Measurements from ENCODE around the gene RHOU. TPM values are rescaled to one million over a fixed set of nuclear protein-coding genes. Genes with fewer than 3 reads are reported as not detected.

The RHOU gene
- total and polyA plus RNA-seq, 7 donors = 5.7 to 90.9 (median 18.9) TPM

DNA sequence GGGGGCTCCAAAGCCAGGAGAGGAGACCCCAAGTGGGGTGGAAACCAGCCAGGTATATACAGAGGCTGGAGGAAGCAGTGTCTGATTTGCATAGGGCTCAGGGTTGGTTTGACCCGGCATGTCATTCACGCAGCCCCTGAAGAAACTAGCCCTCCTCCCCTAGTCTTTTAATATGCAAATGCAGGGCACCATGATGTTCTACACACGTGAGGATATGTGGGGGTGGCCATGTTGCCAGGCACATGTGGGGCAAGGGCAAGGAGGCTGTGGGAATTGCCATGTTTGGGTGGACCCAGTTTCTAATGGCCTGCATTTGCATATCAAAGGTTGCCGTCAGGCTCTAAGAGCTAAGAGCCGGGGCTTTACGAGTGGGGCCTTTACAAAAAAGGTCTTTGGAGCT is 12.0 kb upstream of the RHOU start:
- no peak for DNase-seq
- Histone ChIP-seq H3K4me1 (no peaks in the 10 kb centered on the region), H3K27me3 (ENCODE audit: insufficient read depth in 3 of 3, low read length in 2 of 3) (peaks cover 0 to 3% (median 0%) of the 10 kb centered on the region in 3 donors), H3K9me3 (no peaks in the 10 kb centered on the region), H3K4me3 (no peak overlapping the region), H3K27ac (no peak overlapping the region), H3K36me3 (ENCODE audit: insufficient read depth in 1 of 2, low read depth in 1 of 2) (no peaks in the 10 kb centered on the region)
- TF ChIP-seq, protein P1, sequence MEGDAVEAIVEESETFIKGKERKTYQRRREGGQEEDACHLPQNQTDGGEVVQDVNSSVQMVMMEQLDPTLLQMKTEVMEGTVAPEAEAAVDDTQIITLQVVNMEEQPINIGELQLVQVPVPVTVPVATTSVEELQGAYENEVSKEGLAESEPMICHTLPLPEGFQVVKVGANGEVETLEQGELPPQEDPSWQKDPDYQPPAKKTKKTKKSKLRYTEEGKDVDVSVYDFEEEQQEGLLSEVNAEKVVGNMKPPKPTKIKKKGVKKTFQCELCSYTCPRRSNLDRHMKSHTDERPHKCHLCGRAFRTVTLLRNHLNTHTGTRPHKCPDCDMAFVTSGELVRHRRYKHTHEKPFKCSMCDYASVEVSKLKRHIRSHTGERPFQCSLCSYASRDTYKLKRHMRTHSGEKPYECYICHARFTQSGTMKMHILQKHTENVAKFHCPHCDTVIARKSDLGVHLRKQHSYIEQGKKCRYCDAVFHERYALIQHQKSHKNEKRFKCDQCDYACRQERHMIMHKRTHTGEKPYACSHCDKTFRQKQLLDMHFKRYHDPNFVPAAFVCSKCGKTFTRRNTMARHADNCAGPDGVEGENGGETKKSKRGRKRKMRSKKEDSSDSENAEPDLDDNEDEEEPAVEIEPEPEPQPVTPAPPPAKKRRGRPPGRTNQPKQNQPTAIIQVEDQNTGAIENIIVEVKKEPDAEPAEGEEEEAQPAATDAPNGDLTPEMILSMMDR (IDR thresholded peaks at IDR 0.05) = no peak
- no peak for ATAC-seq
- WGBS, 3 donors = 91% methylated on average over 6 of the region's 6 CpGs
- intact Hi-C loops (cut with DNase I) = no loop called here

DNA sequence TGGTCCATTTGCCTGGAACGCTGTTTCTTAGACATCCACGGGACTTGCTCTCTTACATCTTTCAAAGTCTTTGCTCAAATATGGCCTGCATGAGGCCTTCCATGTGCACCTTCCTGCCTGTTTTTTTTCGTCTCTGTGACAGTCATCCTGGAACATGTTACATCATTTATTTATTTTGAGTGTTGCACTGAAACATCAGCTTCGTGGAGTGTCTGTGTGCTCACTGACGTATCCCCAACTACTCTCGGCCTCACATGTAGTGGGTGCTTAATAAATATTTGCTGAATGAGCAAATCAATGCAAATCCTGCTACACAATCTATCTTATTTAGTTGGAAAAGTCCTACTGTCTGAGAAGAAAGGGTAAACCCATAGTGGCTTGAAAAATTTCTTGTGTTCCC is 11.4 kb upstream of the RHOU start:
- H3K27ac ChIP-seq = no peak overlapping the region
- 84 to 92% (median 90%) methylated on average over 6 of the region's 6 CpGs for whole genome bisulfite sequencing, 3 donors
- no peak for DNase-seq
- no peaks in the 10 kb centered on the region for H3K36me3 ChIP-seq (ENCODE audit: insufficient read depth in 1 of 2, low read depth in 1 of 2)
- ATAC-seq = no peak
- no peak overlapping the region for H3K4me3 ChIP-seq
- no peaks in the 10 kb centered on the region for H3K4me1 ChIP-seq
- intact Hi-C loops (cut with DNase I) = no loop called here
- H3K9me3 ChIP-seq = no peaks in the 10 kb centered on the region
- H3K27me3 ChIP-seq (ENCODE audit: insufficient read depth in 3 of 3, low read length in 2 of 3) = peaks cover 0 to 3% (median 0%) of the 10 kb centered on the region in 3 donors
- TF ChIP-seq, protein P1 (IDR thresholded peaks at IDR 0.05) = no peak

- WGBS, 3 donors = 56 to 63% (median 57%) methylated on average over 3 of the region's 3 CpGs
- no peak overlapping the region for H3K27ac ChIP-seq
- H3K4me3 ChIP-seq = no peak overlapping the region
- DNase-seq (no peak), ATAC-seq (no peak)
- H3K36me3 ChIP-seq (ENCODE audit: insufficient read depth in 1 of 2, low read depth in 1 of 2) = no peaks in the 10 kb centered on the region
- TF ChIP-seq, protein P1 (IDR thresholded peaks at IDR 0.05) = no peak
- H3K9me3 ChIP-seq = no peaks in the 10 kb centered on the region
- intact Hi-C loops (cut with DNase I) = no loop called here
- H3K4me1 ChIP-seq = no peaks in the 10 kb centered on the region
- H3K27me3 ChIP-seq (ENCODE audit: insufficient read depth in 3 of 3, low read length in 2 of 3) = peaks cover 0 to 3% (median 0%) of the 10 kb centered on the region in 3 donors
Observed at GRCh38 chr1:228725178-228725577, 10.1 kb upstream of the RHOU start.

DNA sequence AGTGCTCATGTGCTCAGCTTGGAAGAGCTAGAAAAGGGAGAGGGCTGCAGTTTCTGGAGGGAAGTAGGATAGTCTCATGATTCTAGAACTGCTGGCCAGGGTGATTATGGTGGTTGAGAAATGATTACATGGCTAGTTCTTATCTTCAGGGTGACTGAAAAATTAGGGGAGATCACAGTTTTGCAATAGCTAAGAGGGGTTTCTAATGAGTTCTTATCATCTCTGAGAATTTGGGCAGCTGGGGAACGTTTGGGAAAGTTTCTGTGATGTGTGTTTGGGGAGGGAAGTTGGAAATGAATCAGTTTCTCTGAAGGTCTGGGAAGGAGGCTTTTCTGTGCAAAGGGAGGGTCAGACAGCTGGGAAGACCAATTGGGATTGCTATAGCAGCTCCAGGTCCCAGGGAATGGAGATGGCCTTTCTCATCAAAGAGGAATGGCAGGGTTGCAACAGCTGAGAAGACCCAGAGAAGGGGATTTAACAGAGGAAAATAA is 7.6 kb upstream of the RHOU start:
- no peak overlapping the region for H3K27ac ChIP-seq
- H3K4me3 ChIP-seq = no peak overlapping the region
- ATAC-seq (no peak), DNase-seq (no peak)
- 19 to 37% (median 25%) methylated on average over 1 of the region's 1 CpG for WGBS, 3 donors
- intact Hi-C loops (cut with DNase I) = no loop called here
- no peaks in the 10 kb centered on the region for H3K4me1 ChIP-seq
- H3K27me3 ChIP-seq (ENCODE audit: insufficient read depth in 3 of 3, low read length in 2 of 3) = peaks cover 0 to 3% (median 0%) of the 10 kb centered on the region in 3 donors
- TF ChIP-seq, protein P1 (IDR thresholded peaks at IDR 0.05) = no peak
- no peaks in the 10 kb centered on the region for H3K36me3 ChIP-seq (ENCODE audit: insufficient read depth in 1 of 2, low read depth in 1 of 2)
- H3K9me3 ChIP-seq = no peaks in the 10 kb centered on the region

DNA sequence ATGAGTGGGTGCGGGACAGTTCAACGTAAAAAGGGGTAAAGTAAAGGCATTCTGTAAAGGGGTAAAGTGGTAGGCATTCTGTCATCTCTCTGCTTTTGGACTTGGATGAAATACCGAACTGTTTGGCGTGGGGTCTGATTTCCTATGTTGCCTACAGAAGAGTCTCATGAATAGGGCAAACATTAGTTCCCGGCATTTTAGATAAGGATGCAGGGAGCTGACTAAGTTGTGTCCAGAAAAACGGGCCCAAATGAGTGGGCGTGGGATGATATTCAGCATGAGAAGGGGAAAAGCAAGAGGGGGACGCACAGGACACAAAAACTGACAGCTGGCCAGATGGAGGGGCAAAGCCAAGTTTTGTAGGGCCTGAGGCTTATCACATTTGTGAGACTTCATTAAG is 2.9 kb upstream of the RHOU start:
- ATAC-seq = no peak
- no peak for DNase-seq
- Histone ChIP-seq H3K4me3 (no peak overlapping the region), H3K36me3 (ENCODE audit: insufficient read depth in 1 of 2, low read depth in 1 of 2) (no peaks in the 10 kb centered on the region), H3K27me3 (ENCODE audit: insufficient read depth in 3 of 3, low read length in 2 of 3) (no peaks in the 10 kb centered on the region), H3K4me1 (peaks cover 3% of the 10 kb centered on the region), H3K27ac (no peak overlapping the region), H3K9me3 (no peaks in the 10 kb centered on the region)
- 78 to 89% (median 87%) methylated on average over 8 of the region's 8 CpGs for WGBS, 3 donors
- TF ChIP-seq, protein P1 (IDR thresholded peaks at IDR 0.05) = no peak
- intact Hi-C loops (cut with DNase I) = no loop called here

All from psoas muscle (tissue), 8 donors.